ENCODE data around the gene STIMATE.

The STIMATE gene

GRCh38 chr3:52880047-52880446 lies 17.3 kb downstream of the STIMATE start:
- H3K27me3 ChIP-seq (replicated peaks; ENCODE audit: control insufficient read depth, insufficient read depth, low read length): no peaks in the 10 kb centered on the region
- no peak overlapping the region for H3K9ac ChIP-seq (ENCODE audit: low read length)
- DNase-seq (ENCODE audit: low read depth): no peak
- H3K9me3 ChIP-seq (ENCODE audit: control insufficient read depth, low read length): no peaks in the 10 kb centered on the region
- H3K36me3 ChIP-seq (ENCODE audit: control insufficient read depth, insufficient read depth, low read length, severe bottlenecking): peaks cover 5% of the 10 kb centered on the region
- peaks cover 14% of the 10 kb centered on the region for H3K4me1 ChIP-seq (ENCODE audit: control insufficient read depth, insufficient read depth, low read length)
- no peak overlapping the region for H3K4me3 ChIP-seq (ENCODE audit: low read length)

- Histone ChIP-seq H3K36me3 (ENCODE audit: control insufficient read depth, insufficient read depth, low read length, severe bottlenecking) (peaks cover under 1% of the 10 kb centered on the region), H3K4me1 (ENCODE audit: control insufficient read depth, insufficient read depth, low read length) (peaks cover 14% of the 10 kb centered on the region), H3K9me3 (ENCODE audit: control insufficient read depth, low read length) (no peaks in the 10 kb centered on the region), H3K4me3 (ENCODE audit: low read length) (no peak overlapping the region), H3K27me3 (replicated peaks; ENCODE audit: control insufficient read depth, insufficient read depth, low read length) (no peaks in the 10 kb centered on the region), H3K9ac (ENCODE audit: low read length) (no peak overlapping the region)
- DNase-seq (ENCODE audit: low read depth): no peak
Observed at GRCh38 chr3:52879581-52879980, 17.8 kb downstream of the STIMATE start.

DNA sequence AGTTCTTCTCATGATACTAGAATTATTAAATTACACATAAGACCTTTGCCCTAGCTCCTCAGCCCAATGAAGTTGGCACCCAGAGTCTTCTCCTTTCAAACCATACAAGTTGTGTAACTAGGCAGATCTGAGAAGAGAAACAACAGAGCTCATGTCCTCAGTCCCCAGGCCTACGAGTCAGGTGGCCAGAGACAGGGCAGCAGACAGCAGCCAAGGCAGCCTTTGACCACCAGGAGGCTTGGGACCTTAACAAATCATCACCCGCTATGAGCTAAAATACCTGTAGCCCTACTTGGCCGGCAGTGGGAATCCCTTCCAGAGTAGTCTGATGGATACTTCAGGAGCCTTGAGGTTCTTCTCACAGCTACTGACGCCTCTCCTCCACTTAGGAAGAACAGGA lies 18.3 kb downstream of the STIMATE start:
- Histone ChIP-seq H3K27me3 (replicated peaks; ENCODE audit: control insufficient read depth, insufficient read depth, low read length) (no peaks in the 10 kb centered on the region), H3K9ac (ENCODE audit: low read length) (no peak overlapping the region), H3K36me3 (ENCODE audit: control insufficient read depth, insufficient read depth, low read length, severe bottlenecking) (no peaks in the 10 kb centered on the region), H3K4me3 (ENCODE audit: low read length) (no peak overlapping the region), H3K4me1 (ENCODE audit: control insufficient read depth, insufficient read depth, low read length) (peaks cover 17% of the 10 kb centered on the region), H3K9me3 (ENCODE audit: control insufficient read depth, low read length) (no peaks in the 10 kb centered on the region)
- DNase-seq (ENCODE audit: low read depth): no peak

GRCh38 chr3:52877085-52877484 lies 20.3 kb downstream of the STIMATE start:
- Histone ChIP-seq H3K4me1 (ENCODE audit: control insufficient read depth, insufficient read depth, low read length) (peaks cover 25% of the 10 kb centered on the region), H3K9ac (ENCODE audit: low read length) (no peak overlapping the region), H3K4me3 (ENCODE audit: low read length) (no peak overlapping the region), H3K36me3 (ENCODE audit: control insufficient read depth, insufficient read depth, low read length, severe bottlenecking) (no peaks in the 10 kb centered on the region), H3K9me3 (ENCODE audit: control insufficient read depth, low read length) (no peaks in the 10 kb centered on the region), H3K27me3 (replicated peaks; ENCODE audit: control insufficient read depth, insufficient read depth, low read length) (no peaks in the 10 kb centered on the region)
- no peak for DNase-seq (ENCODE audit: low read depth)

DNA sequence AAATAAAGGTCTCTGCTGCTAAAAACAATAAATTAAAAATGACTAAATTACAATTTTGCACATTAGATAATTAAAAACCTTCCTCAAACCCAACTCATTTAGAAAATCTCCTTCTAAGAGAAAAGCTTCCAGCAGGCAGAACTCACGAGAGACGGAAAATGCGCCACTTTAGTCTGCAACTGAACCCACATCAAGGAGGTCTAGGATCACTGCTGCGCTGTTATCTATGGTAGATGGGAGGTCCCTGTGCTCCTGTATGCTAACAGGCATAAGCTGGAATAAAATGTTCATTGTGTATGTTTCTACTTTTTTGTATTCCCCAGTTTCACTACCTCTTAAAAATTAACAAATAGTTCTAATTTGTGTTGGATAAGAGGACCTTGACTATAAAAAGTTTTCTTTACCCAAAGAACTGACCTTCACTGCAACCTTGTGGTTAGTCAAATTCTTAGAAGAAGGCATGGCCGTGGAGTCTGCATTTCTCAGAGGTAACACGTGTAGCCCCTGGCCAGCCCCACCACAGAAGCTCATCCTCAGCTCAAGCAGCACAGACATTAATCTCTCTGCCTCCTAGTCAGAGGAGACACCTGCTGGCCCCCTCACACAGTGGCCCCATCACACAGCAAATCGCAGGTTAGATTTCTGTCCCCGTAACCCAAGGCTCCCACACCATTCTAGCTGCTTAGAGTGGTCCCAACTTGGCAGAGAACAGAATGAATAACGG lies 22.3 kb downstream of the STIMATE start:
- Histone ChIP-seq H3K4me3 (ENCODE audit: low read length) (no peak overlapping the region), H3K4me1 (ENCODE audit: control insufficient read depth, insufficient read depth, low read length) (peaks cover 25% of the 10 kb centered on the region), H3K9me3 (ENCODE audit: control insufficient read depth, low read length) (no peaks in the 10 kb centered on the region), H3K36me3 (ENCODE audit: control insufficient read depth, insufficient read depth, low read length, severe bottlenecking) (no peaks in the 10 kb centered on the region), H3K27me3 (replicated peaks; ENCODE audit: control insufficient read depth, insufficient read depth, low read length) (no peaks in the 10 kb centered on the region), H3K9ac (ENCODE audit: low read length) (no peak overlapping the region)
- DNase-seq (ENCODE audit: low read depth): no peak

GRCh38 chr3:52874160-52874701 lies 23.1 kb downstream of the STIMATE start:
- Histone ChIP-seq H3K27me3 (replicated peaks; ENCODE audit: control insufficient read depth, insufficient read depth, low read length) (no peaks in the 10 kb centered on the region), H3K9me3 (ENCODE audit: control insufficient read depth, low read length) (no peaks in the 10 kb centered on the region), H3K9ac (ENCODE audit: low read length) (no peak overlapping the region), H3K4me1 (ENCODE audit: control insufficient read depth, insufficient read depth, low read length) (peaks cover 20% of the 10 kb centered on the region), H3K4me3 (ENCODE audit: low read length) (peak overlapping the region; percentile 19), H3K36me3 (ENCODE audit: control insufficient read depth, insufficient read depth, low read length, severe bottlenecking) (no peaks in the 10 kb centered on the region)
- no peak for DNase-seq (ENCODE audit: low read depth)

GRCh38 chr3:52873433-52874159 lies 23.8 kb downstream of the STIMATE start:
- H3K4me1 ChIP-seq (ENCODE audit: control insufficient read depth, insufficient read depth, low read length): peaks cover 15% of the 10 kb centered on the region
- H3K4me3 ChIP-seq (ENCODE audit: low read length): peak overlapping the region; percentile 19
- no peak overlapping the region for H3K9ac ChIP-seq (ENCODE audit: low read length)
- peak; percentile 30 for DNase-seq (ENCODE audit: low read depth)
- no peaks in the 10 kb centered on the region for H3K36me3 ChIP-seq (ENCODE audit: control insufficient read depth, insufficient read depth, low read length, severe bottlenecking)
- H3K9me3 ChIP-seq (ENCODE audit: control insufficient read depth, low read length): no peaks in the 10 kb centered on the region
- no peaks in the 10 kb centered on the region for H3K27me3 ChIP-seq (replicated peaks; ENCODE audit: control insufficient read depth, insufficient read depth, low read length)

DNA sequence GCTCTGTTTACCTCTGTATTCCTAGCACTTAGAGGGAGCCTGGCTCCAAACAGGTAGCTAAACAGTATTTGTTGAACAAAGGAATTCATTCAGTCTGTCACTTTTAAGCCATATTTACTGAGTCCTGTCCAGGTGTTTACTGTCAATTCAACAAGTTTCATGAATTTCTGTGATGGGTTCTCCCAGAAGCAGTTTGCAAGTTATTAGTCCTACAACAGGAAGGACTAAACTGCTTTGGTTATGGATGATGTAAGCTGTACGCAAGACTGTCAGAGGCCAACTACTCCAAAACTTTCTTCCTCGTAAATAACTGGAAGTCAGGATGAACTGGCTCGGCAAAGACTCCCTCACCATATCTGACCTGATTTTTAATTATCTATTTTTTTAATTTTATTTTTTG lies 25.1 kb downstream of the STIMATE start:
- DNase-seq (ENCODE audit: low read depth): peak; percentile 12
- Histone ChIP-seq H3K4me3 (ENCODE audit: low read length) (no peak overlapping the region), H3K9me3 (ENCODE audit: control insufficient read depth, low read length) (no peaks in the 10 kb centered on the region), H3K4me1 (ENCODE audit: control insufficient read depth, insufficient read depth, low read length) (peaks cover 11% of the 10 kb centered on the region), H3K9ac (ENCODE audit: low read length) (no peak overlapping the region), H3K27me3 (replicated peaks; ENCODE audit: control insufficient read depth, insufficient read depth, low read length) (no peaks in the 10 kb centered on the region), H3K36me3 (ENCODE audit: control insufficient read depth, insufficient read depth, low read length, severe bottlenecking) (no peaks in the 10 kb centered on the region)

DNA sequence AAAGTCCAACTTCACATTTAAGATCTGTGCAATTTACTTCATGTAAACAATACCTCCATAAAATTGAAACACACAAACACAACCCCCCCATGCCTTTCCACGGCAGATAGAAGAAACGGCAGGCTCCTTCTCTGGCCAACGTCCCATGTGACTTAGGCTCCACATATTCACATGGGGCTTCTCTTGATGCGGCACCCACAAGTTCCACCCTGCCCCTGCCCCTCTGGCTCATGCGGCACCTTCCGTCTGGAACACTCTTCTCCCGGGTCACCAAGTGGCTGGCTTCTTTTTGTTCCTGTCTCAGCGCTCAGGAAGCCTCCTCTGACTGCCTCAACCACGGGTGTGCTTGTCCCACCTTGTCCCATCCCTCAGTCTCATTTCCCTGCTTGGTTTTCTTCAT lies 25.6 kb downstream of the STIMATE start:
- Histone ChIP-seq H3K36me3 (ENCODE audit: control insufficient read depth, insufficient read depth, low read length, severe bottlenecking) (no peaks in the 10 kb centered on the region), H3K9ac (ENCODE audit: low read length) (no peak overlapping the region), H3K4me3 (ENCODE audit: low read length) (no peak overlapping the region), H3K27me3 (replicated peaks; ENCODE audit: control insufficient read depth, insufficient read depth, low read length) (no peaks in the 10 kb centered on the region), H3K4me1 (ENCODE audit: control insufficient read depth, insufficient read depth, low read length) (peaks cover 11% of the 10 kb centered on the region), H3K9me3 (ENCODE audit: control insufficient read depth, low read length) (no peaks in the 10 kb centered on the region)
- no peak for DNase-seq (ENCODE audit: low read depth)

DNA sequence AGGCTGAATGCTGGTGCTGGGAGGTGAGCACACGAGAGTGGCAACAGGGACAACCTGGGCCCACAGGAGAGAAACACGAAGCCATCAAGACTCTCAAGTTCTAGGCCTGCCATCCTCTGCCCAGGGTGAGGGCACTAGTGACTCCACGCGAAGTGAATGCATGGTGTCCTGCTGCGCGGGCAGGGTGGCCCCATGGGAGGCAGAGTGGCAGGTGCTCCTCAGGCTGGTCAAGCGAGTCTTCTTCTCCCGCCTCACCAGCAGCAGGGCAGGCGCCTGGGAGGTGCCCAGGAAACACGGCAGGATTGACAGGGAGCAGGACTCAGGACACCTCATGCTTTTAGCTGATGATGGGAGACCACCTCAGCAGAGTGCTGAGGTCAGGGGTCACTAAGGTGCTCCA lies 26.9 kb downstream of the STIMATE start:
- Histone ChIP-seq H3K4me1 (ENCODE audit: control insufficient read depth, insufficient read depth, low read length) (peaks cover 11% of the 10 kb centered on the region), H3K4me3 (ENCODE audit: low read length) (no peak overlapping the region), H3K36me3 (ENCODE audit: control insufficient read depth, insufficient read depth, low read length, severe bottlenecking) (no peaks in the 10 kb centered on the region), H3K9ac (ENCODE audit: low read length) (no peak overlapping the region), H3K9me3 (ENCODE audit: control insufficient read depth, low read length) (no peaks in the 10 kb centered on the region), H3K27me3 (replicated peaks; ENCODE audit: control insufficient read depth, insufficient read depth, low read length) (no peaks in the 10 kb centered on the region)
- DNase-seq (ENCODE audit: low read depth): no peak

DNA sequence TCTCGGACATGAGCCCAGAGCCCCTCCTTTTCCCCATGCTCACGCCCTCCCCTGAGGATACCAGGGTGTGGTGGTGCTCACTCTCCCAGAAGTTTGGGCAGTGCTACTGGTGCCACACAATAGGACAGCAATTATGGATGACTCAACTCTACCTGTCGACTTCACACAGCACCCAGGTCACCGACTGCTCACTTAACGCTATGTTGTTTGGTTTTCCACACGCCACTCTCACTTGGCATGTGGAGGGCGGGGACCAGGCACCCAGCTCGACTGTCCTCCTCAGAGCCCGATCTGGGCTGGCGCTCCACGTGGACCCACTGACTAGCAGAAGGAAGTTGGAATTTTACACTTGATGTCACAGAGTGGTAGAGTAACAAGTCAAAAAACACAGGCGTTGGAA lies 30.9 kb downstream of the STIMATE start:
- Histone ChIP-seq H3K9me3 (ENCODE audit: control insufficient read depth, low read length) (no peaks in the 10 kb centered on the region), H3K36me3 (ENCODE audit: control insufficient read depth, insufficient read depth, low read length, severe bottlenecking) (no peaks in the 10 kb centered on the region), H3K4me1 (ENCODE audit: control insufficient read depth, insufficient read depth, low read length) (no peaks in the 10 kb centered on the region), H3K9ac (ENCODE audit: low read length) (no peak overlapping the region), H3K27me3 (replicated peaks; ENCODE audit: control insufficient read depth, insufficient read depth, low read length) (no peaks in the 10 kb centered on the region), H3K4me3 (ENCODE audit: low read length) (no peak overlapping the region)
- no peak for DNase-seq (ENCODE audit: low read depth)
